Liver (tissue), 9 donors: ENCODE measurements around the gene MTMR1. TPM values are rescaled to one million over a fixed set of nuclear protein-coding genes. Genes with fewer than 3 reads are reported as not detected.

Experiments used
- DNase-seq: peaks from one replicate; pipeline ENCODE4 v3.0.0-alpha.2; 2017; ENCODE audit warnings: low spot score
- H3K27ac ChIP-seq, 2 donors: one replicate each; pipeline ENCODE4 v1.7.0; 2013; ENCODE audit warnings: inconsistent platforms in 2 of 2, low read length in 2 of 2, control low read depth in 1 of 2, low read depth in 1 of 2, mild to moderate bottlenecking in 1 of 2
- H3K27me3 ChIP-seq, 4 donors: one replicate each; pipeline versions ENCODE4 v1.6.1 to v1.7.0; 2013; ENCODE audit warnings: low read length in 3 of 4, inconsistent platforms in 1 of 4, mild to moderate bottlenecking in 1 of 4, moderate library complexity in 1 of 4; ENCODE audit not compliant: control insufficient read depth in 4 of 4, insufficient read depth in 4 of 4
- H3K36me3 ChIP-seq, 4 donors: one replicate each; pipeline versions ENCODE4 v1.6.1 to v1.7.0; 2013; ENCODE audit warnings: low read length in 3 of 4, mild to moderate bottlenecking in 3 of 4, low read depth in 1 of 4, moderate library complexity in 1 of 4; ENCODE audit not compliant: control insufficient read depth in 4 of 4, insufficient read depth in 3 of 4
- H3K4me1 ChIP-seq, 4 donors: one replicate each; pipeline versions ENCODE4 v1.6.1 to v1.7.0; 2013; ENCODE audit warnings: low read length in 3 of 4, mild to moderate bottlenecking in 3 of 4, moderate library complexity in 1 of 4; ENCODE audit not compliant: control insufficient read depth in 4 of 4, insufficient read depth in 4 of 4
- H3K4me3 ChIP-seq, 3 donors: one replicate each; pipeline versions ENCODE4 v1.6.1 to v1.7.0; 2013; ENCODE audit warnings: low read length in 3 of 3, control low read depth in 1 of 3, low read depth in 1 of 3, mild to moderate bottlenecking in 1 of 3
- H3K9ac ChIP-seq, 2 donors: one replicate each; pipeline ENCODE4 v1.7.0; 2013; ENCODE audit warnings: low read length in 2 of 2, mild to moderate bottlenecking in 2 of 2, moderate library complexity in 2 of 2, control low read depth in 1 of 2, low read depth in 1 of 2
- H3K9me3 ChIP-seq, 4 donors: one replicate each; pipeline versions ENCODE4 v1.6.1 to v1.7.0; 2013; ENCODE audit warnings: low read length in 3 of 4; ENCODE audit not compliant: control insufficient read depth in 4 of 4
- ATF3 ChIP-seq: IDR thresholded peaks from 2 replicates; pipeline ENCODE4 v1.6.1; 2016; ENCODE audit warnings: antibody characterized with exemption
- EGR1 ChIP-seq, 2 donors: IDR thresholded peaks; 2 replicates each; pipeline ENCODE4 v1.6.1; 2016 to 2018; ENCODE audit warnings: antibody characterized with exemption in 2 of 2, low read depth in 2 of 2
- FOXA1 ChIP-seq: IDR thresholded peaks from 2 replicates; pipeline ENCODE4 v1.6.1; 2016; ENCODE audit warnings: antibody characterized with exemption
- GABPA ChIP-seq, 2 donors: IDR thresholded peaks in 1 of 2; conservative IDR thresholded peaks in 1 of 2; 2 replicates each; pipeline ENCODE4 v1.6.1; 2016; ENCODE audit warnings: antibody characterized with exemption in 2 of 2, mild to moderate bottlenecking in 1 of 2, moderate library complexity in 1 of 2
- HNF4A ChIP-seq, 2 donors: conservative IDR thresholded peaks; 2 replicates each; pipeline ENCODE4 v1.6.1; 2016; ENCODE audit warnings: antibody characterized with exemption in 2 of 2, mild to moderate bottlenecking in 2 of 2
- HNF4G ChIP-seq: IDR thresholded peaks from 2 replicates; pipeline ENCODE4 v1.6.1; 2016; ENCODE audit warnings: antibody characterized with exemption
- JUND ChIP-seq, 2 donors: IDR thresholded peaks; 2 replicates each; pipeline ENCODE4 v1.6.1; 2016; ENCODE audit warnings: antibody characterized with exemption in 2 of 2
- NR2F2 ChIP-seq: IDR thresholded peaks from 2 replicates; pipeline ENCODE4 v1.6.1; 2016; ENCODE audit warnings: antibody characterized with exemption
- RAD21 ChIP-seq, 2 donors: IDR thresholded peaks; 2 replicates each; pipeline ENCODE4 v1.6.1; 2016; ENCODE audit warnings: antibody characterized with exemption in 2 of 2, mild to moderate bottlenecking in 2 of 2
- REST ChIP-seq: IDR thresholded peaks from 2 replicates; pipeline ENCODE4 v1.6.1; 2016; ENCODE audit warnings: antibody characterized with exemption, mild to moderate bottlenecking
- RXRA ChIP-seq, 2 donors: IDR thresholded peaks; 2 replicates each; pipeline ENCODE4 v1.6.1; 2017 to 2018; ENCODE audit warnings: antibody characterized with exemption in 2 of 2, mild to moderate bottlenecking in 1 of 2
- SP1 ChIP-seq: IDR thresholded peaks from 2 replicates; pipeline ENCODE4 v1.6.1; 2018; ENCODE audit warnings: antibody characterized with exemption, mild to moderate bottlenecking
- TAF1 ChIP-seq: conservative IDR thresholded peaks from 2 replicates; pipeline ENCODE4 v1.6.1; 2016; ENCODE audit warnings: antibody characterized with exemption, mild to moderate bottlenecking
- YY1 ChIP-seq: IDR thresholded peaks from 2 replicates; pipeline ENCODE4 v1.6.1; 2016; ENCODE audit warnings: antibody characterized with exemption, mild to moderate bottlenecking
- WGBS: extraction: QIAGEN DNeasy Blood & Tissue Kit; methylation state at CpG from one replicate; pipeline ENCODE4 v1.1.7; 2013; 5-methylcytosine and 5-hydroxymethylcytosine counted together
- polyA plus RNA-seq, 2 donors: library from polyadenylated mRNA; stranded (reverse) in 1 of 2; unstranded in 1 of 2; fragments of 200-250 nt in 1 of 2; fragments of >200 nt in 1 of 2; fragmentation: Nextera tagmentation in 1 of 2; extraction: Ambion mirVana in 1 of 2; gene quantifications; one replicate each; pipeline versions ENCODE4 v1.2.1 to v1.2.3, GENCODE V29; 2013 to 2015
- total RNA-seq, 2 donors: library from RNA; depleted of rRNA; stranded (reverse); fragments of >200 nt; gene quantifications; one replicate each; pipeline ENCODE4 v1.2.3, GENCODE V29; 2014
- TF ChIP-seq, protein P1 (sequence below): fragments of 150-350 bp; IDR thresholded peaks from 2 replicates; pipeline ENCODE4 v1.5.1; 2017; ENCODE audit warnings: improper control_type of control experiment, low read depth, low read length; ENCODE audit not compliant: missing input control
- donor health status: healthy.
- donor health status: healthy.
- donor health status: healthy.
- donor health status: healthy.
- donor health status: healthy.

MTMR1 gene
- total and polyA plus RNA-seq, 4 donors = 2.5 to 13.4 (median 7.8) TPM

DNA sequence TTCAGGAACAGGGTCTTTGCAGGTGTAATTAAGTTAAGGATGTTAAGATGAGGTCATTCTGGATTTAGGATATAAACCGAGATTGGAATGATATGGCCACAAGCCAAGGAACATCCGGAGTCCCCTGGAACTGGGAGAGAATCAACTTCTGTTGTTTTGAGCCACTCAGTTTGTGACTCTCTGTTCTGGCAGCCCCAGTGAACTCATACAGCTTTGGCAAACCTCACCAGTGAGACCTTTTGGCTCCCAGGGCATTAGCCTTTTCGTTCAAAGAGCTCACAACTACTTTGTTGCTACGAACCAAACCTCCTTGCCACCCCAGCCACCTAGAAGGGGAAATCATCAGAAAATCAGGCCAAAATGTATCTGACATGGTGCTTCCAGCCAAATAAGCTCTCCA is 80.4 kb downstream of the MTMR1 start:
- Histone ChIP-seq H3K27me3 (no peaks in the 10 kb centered on the region), H3K9me3 (no peaks in the 10 kb centered on the region), H3K27ac (peak overlapping the region in 1 of 2 donors; percentile 61), H3K36me3 (peaks cover 0 to 4% (median 1%) of the 10 kb centered on the region in 4 donors), H3K4me1 (peaks cover 0 to 5% (median 1%) of the 10 kb centered on the region in 4 donors), H3K4me3 (no peak overlapping the region), H3K9ac (no peak overlapping the region)
- no peak for DNase-seq
- TF ChIP-seq RXRA (IDR thresholded peaks at IDR 0.05) (peak; percentile 84 to 94), ATF3 (no peak), JUND (IDR thresholded peaks at IDR 0.05) (no peak), YY1 (peak; percentile 28), HNF4G (no peak), TAF1 (no peak), NR2F2 (no peak), RAD21 (IDR thresholded peaks at IDR 0.05) (peak; percentile 44 to 51), EGR1 (IDR thresholded peaks at IDR 0.05; ENCODE audit: low read depth in 2 of 2) (no peak), SP1 (no peak), FOXA1 (no peak), HNF4A (conservative IDR thresholded peaks at IDR 0.05) (peak in 1 of 2 donors; percentile 32), GABPA (IDR thresholded peaks at IDR 0.05 in 1 of 2, conservative IDR thresholded peaks at IDR 0.05 in 1 of 2) (no peak)
- WGBS = 31% methylated on average over 4 of the region's 4 CpGs

DNA sequence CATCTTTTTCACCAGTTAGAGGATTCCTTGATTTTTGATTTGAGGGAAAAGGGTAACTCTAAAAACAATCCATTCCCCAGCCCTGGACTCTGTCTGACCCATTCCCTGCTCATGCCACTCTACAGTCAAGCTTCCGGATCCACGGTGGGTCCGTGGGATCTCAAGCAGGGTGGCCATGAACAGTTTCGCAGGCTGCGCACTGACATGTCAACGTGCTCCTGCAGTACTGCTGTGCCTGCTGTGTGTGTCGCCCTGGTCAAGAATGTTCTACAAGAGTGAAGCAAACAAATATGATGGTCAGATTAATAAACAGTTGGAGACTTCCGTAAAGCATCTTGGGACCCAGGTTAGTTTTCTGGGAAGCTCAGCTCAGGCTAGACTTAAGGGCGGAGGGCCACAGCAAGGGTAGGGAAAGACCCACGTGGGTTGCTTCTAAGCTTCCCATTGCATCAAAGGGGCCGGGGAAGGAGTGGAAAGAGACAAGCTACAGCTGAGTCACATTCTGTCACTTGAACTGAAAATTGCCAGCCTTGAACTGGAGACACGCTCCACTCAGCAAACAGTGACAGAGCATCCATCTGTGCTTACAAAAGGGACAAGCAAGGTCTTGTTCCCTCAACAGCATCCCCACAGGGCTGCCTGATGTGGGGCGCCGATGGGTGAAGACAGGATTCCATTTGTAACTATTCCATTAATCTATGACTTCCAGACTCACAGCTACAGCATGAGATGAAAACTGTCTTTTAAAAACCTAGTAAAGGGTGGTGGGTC is 81.8 kb downstream of the MTMR1 start:
- Histone ChIP-seq H3K9me3 (no peaks in the 10 kb centered on the region), H3K27ac (no peak overlapping the region), H3K4me1 (peaks cover 0 to 5% (median 1%) of the 10 kb centered on the region in 4 donors), H3K9ac (no peak overlapping the region), H3K27me3 (no peaks in the 10 kb centered on the region), H3K4me3 (no peak overlapping the region), H3K36me3 (peaks cover 0 to 4% (median 1%) of the 10 kb centered on the region in 4 donors)
- no peak for DNase-seq
- no peak for TF ChIP-seq SP1
- TF ChIP-seq EGR1 (IDR thresholded peaks at IDR 0.05; ENCODE audit: low read depth in 2 of 2) = no peak
- TF ChIP-seq RAD21 (IDR thresholded peaks at IDR 0.05) = no peak
- TF ChIP-seq, protein P1, sequence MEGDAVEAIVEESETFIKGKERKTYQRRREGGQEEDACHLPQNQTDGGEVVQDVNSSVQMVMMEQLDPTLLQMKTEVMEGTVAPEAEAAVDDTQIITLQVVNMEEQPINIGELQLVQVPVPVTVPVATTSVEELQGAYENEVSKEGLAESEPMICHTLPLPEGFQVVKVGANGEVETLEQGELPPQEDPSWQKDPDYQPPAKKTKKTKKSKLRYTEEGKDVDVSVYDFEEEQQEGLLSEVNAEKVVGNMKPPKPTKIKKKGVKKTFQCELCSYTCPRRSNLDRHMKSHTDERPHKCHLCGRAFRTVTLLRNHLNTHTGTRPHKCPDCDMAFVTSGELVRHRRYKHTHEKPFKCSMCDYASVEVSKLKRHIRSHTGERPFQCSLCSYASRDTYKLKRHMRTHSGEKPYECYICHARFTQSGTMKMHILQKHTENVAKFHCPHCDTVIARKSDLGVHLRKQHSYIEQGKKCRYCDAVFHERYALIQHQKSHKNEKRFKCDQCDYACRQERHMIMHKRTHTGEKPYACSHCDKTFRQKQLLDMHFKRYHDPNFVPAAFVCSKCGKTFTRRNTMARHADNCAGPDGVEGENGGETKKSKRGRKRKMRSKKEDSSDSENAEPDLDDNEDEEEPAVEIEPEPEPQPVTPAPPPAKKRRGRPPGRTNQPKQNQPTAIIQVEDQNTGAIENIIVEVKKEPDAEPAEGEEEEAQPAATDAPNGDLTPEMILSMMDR = no peak
- no peak for TF ChIP-seq JUND (IDR thresholded peaks at IDR 0.05)
- no peak for TF ChIP-seq NR2F2
- TF ChIP-seq REST = no peak
- TF ChIP-seq RXRA (IDR thresholded peaks at IDR 0.05) = no peak
- no peak for TF ChIP-seq FOXA1
- no peak for TF ChIP-seq TAF1
- TF ChIP-seq GABPA (IDR thresholded peaks at IDR 0.05 in 1 of 2, conservative IDR thresholded peaks at IDR 0.05 in 1 of 2) = no peak
- 97% methylated on average over 14 of the region's 14 CpGs for WGBS
